GM18951 (cell line): ENCODE data around the gene MAB21L3.

Experiments
- POLR2A ChIP-seq: IDR thresholded peaks from 4 replicates; pipeline ENCODE4 v1.6.1; 2011; ENCODE audit warnings: mild to moderate bottlenecking; ENCODE audit not compliant: insufficient read length, insufficient read depth; ENCODE audit errors: extremely low read depth
- in situ Hi-C: fragments of 300-500 bp; cut with MboI; formaldehyde crosslinking; loops from one replicate; pipeline ENCODE4 v1.12.0; 2022; ENCODE audit warnings: low sequenced_read_pairs, mixed read lengths, inconsistent platforms; ENCODE audit not compliant: unreplicated experiment

Gene MAB21L3

DNA sequence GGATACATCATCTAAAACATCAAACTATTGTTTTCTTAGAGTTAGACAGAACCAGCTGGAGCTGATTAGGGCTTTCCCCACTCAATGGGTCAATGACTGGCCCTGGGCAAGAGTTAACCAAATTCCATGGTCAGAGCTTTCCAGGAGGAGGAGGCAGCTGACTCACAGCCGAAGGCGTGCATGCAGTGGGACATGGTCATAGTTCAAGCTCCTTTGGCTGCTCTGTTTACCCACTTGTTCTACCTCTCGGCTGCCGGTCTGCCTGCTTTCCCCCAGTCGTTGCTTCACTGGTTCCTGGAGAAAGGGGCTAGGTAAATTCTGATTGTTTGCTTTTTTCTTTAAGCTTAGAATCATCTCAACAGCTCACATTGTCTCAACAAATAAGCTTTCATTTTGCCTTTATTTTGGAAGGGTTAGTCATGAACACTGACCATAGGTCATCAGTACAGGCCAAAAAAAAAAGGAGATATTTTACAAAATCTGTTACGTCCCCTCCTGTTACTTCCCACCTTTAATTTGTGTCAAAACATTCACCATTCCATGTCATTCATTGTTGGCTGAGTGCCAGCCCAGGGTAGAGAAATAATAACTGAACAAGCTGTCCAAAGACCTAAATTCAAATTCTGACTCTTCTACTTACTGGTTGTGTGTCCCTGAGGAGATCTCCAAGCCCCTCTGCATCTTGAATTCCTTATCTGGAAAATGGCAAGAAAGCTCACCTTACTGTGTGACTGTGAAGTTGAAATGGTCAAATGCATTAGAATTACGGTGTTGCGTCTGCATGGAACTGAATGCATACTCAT, 12.0 kb downstream of the MAB21L3 start:
- in situ Hi-C loops, result no loop called here
- TF ChIP-seq POLR2A, result no peak

- in situ Hi-C loops, result no loop called here
- no peak for TF ChIP-seq POLR2A
Measured at GRCh38 chr1:116123837-116124533, 12.8 kb downstream of the MAB21L3 start.

DNA sequence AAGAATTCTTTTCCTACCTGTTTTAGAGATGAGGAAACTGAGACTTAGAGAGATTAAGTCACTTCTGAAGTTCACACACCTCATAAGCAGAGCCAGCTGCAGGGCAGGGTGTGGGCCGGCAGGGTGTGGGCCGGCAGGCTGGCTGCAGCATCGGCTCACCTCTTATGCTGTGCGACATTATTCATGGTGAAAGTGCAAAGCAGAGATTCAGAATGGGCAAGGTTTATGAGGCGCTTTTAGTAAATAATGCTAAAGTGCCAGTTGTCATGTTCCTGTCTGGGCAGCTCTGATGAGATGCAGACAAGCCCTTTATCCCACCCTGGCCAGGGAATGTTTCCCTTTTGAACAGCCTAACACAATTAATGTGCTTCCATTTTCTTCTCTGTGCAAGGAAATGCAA, 14.6 kb downstream of the MAB21L3 start:
- in situ Hi-C loops, result no loop called here
- no peak for TF ChIP-seq POLR2A

- in situ Hi-C loops, result no loop called here
- TF ChIP-seq POLR2A, result no peak
Measured at GRCh38 chr1:116126281-116126680, 15.1 kb downstream of the MAB21L3 start.

DNA sequence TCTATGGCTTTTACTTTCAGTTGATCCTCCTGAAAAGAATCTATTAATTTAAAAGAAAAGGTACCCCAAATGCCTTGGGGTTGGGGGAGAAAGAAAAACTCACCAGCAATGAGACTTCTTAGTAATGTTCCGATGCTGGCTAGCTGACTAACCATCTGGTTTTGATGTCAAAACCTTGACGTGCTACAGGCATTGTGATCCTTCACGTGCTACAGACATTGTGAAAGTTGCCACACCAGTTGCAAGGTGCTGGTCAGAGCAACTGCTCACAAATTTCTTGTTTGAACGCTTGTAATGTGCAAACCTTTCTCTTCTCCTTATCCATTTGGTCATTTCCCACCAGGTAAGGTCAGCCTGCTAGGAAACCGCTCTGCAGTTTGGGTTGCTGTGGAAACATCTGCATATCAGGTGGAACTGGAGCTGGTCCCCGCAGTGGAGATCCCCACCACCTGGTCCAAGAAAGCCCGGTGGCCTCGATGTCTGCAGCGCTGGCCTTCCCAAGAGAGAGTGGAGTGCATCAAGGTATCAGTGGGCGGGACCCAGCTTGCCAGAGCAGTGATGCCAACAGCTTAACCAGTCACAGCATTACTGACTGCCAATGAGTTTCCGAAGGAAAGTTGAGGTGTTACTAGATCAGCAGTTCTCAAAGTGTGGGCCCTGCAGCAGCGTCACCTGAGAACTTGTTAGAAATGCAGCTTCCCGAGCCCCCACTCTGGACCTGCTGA, 16.1 kb downstream of the MAB21L3 start:
- in situ Hi-C loops, result no loop called here
- TF ChIP-seq POLR2A, result no peak

DNA sequence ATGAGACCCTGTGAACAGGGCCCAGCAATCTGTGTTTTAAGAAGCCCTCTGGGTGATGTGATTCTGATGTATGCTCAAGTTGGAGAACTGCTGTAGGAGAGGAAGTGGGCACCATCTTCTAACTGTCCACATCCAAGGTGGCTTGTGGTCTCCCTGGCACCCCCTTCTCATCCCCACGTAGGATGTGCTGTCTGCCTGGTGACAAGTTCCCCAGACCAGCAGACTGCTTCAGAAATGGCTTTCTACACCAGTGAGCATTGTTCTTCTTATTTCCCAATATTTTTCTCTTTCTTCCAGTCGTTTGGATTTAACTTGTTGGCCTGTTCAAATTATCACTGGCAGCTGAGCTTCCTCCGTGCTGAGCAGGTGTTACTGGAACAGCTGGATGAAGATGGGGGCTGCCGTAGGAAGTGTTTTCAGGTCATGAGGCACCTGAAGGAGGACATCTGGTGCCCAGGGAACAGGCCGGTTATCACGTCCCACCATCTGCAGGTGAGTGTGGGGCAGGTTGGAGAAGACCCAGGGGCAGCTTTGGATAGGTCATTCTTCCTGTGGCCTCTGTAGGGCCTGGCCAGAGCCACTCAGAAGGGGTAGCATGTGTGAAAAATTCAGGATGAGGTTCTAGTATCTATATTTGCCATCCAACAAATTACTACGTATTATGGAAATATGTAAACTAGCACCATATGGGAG, 16.8 kb downstream of the MAB21L3 start:
- in situ Hi-C loops, result no loop called here
- no peak for TF ChIP-seq POLR2A

- no peak for TF ChIP-seq POLR2A
- in situ Hi-C loops, result no loop called here
Measured at GRCh38 chr1:116128664-116129063, 17.5 kb downstream of the MAB21L3 start.

DNA sequence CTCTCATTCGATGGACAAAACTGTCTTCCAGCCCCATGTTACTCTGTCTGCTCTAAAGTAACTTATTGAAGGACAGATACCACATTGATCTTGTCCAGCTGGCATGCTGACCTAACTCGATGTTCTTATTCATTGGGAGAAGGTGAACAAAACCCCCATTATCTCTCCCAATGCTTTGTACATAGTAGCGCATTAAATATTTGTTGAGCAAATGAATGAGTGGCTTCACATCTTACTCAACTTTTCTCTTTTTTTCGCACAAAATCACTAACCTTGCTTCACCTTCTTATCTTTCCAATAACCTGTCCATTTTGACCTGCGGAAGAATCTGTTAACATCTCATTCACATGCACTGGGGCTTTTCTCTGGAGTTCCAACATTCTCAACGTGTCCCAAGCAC, 18.3 kb downstream of the MAB21L3 start:
- in situ Hi-C loops, result no loop called here
- TF ChIP-seq POLR2A, result no peak

DNA sequence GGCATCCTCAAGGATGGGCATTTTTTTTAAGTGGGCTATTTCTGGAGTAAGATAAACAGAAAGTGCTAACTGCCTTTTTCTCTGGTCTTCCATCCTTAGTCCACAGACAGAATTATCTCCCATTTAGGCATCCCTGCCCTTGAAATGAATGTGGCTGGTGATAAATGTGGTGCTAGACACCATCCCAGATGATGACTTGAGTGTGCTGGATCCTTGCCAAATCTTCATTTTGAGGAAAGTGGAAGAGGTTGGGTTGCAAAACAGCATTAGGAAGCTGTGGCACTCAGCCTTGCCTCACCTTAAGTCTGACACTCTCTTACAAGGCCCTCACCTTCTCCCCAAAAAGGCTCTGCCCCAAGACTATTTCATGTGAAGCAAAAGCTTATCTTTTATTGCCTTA, 19.2 kb downstream of the MAB21L3 start:
- in situ Hi-C loops, result no loop called here

DNA sequence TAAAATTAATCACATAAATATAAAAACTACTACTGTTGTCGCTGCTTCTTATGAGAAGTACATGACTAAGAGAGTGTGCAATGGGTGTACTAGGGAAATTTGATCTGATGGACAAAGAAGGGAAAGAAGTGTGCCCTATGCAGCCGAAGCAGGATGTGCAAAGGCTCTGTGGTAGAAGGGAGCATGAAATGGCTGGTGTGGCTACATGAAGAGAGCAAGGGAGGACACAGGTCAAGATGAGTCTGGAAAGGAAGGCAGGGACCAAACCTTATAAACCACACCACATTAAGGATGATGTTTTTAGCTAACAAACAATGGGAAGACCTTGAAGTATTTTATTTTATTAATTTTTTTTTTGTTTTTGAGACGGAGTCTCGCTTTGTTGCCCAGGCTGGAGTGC, 20.0 kb downstream of the MAB21L3 start:
- no peak for TF ChIP-seq POLR2A
- in situ Hi-C loops, result no loop called here

More for the DNA sequence above, 19.2 kb downstream of the MAB21L3 start:
- TF ChIP-seq POLR2A, result no peak

GRCh38 chr1:116131866-116132605, 20.8 kb downstream of the MAB21L3 start:
- no peak for TF ChIP-seq POLR2A
- in situ Hi-C loops, result no loop called here

GRCh38 chr1:116133696-116134475, 22.7 kb downstream of the MAB21L3 start:
- in situ Hi-C loops, result no loop called here
- TF ChIP-seq POLR2A, result no peak

- in situ Hi-C loops, result no loop called here
- no peak for TF ChIP-seq POLR2A
Measured at GRCh38 chr1:116134476-116134773, 23.2 kb downstream of the MAB21L3 start.
